Measurements from ENCODE around the gene SETDB1.

Gene SETDB1

DNA sequence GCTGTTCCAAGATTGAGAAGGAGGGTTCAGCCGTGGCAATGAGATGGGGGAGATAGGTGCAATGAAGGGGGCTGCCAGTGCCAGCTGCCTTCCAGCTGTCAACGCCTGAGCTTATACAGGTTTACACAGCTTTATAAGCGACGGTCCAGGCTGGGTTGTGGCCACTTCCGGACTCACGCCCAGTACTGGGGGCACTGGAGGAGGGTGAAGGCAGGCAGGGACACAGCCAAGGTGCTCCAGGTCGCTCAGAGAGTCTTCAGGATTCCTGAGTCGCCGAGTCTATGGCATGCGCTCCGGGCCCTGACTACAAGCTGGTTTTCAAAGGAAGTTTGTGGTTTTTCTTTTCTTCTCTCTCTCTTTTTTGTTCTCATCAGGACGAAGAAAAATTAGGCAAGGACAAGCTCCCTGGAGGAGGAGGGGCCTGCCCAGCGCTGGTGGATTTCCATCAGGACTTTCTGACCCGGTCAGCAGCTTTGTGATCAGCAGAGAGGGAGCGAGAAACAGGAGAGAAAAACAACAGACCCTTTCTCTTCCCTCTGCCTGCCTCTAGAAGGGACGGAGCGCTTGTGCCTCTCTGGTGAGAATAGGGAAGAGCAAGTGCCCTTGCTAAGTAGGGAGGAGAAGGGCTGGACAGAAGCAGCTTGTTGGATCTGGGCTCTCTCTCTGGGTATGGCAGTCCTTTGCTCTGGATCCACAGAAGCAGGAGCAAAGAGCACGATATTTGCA lies 80.3 kb downstream of the SETDB1 start, which contains the start of gene MINDY1:
TSS of gene MINDY1 (minus strand) at position 576 of the 726 bp plus-strand sequence. CDS start 4,285 bp downstream, outside the sequence.
- peak; percentile 19 for DNase-seq

DNA sequence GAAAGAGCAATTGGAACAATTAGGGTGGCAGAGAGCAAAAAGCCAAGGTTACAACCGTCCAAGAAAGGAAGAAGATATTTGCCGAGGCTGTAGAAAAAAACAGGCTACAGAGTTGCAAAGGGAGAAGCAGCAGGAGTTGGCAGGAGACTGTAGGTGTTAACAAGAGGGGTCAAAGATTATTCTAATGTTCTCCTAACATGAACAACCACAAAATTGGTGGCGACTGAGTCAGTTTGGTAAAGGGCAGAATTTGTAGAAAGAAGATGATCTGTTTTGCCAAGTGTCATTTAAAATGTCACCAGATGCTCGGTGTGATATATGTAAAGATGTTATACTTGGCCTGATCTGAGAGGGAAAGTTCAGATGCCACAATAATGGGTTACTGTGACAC lies 81.7 kb downstream of the SETDB1 start:
- no peak for DNase-seq

DNA sequence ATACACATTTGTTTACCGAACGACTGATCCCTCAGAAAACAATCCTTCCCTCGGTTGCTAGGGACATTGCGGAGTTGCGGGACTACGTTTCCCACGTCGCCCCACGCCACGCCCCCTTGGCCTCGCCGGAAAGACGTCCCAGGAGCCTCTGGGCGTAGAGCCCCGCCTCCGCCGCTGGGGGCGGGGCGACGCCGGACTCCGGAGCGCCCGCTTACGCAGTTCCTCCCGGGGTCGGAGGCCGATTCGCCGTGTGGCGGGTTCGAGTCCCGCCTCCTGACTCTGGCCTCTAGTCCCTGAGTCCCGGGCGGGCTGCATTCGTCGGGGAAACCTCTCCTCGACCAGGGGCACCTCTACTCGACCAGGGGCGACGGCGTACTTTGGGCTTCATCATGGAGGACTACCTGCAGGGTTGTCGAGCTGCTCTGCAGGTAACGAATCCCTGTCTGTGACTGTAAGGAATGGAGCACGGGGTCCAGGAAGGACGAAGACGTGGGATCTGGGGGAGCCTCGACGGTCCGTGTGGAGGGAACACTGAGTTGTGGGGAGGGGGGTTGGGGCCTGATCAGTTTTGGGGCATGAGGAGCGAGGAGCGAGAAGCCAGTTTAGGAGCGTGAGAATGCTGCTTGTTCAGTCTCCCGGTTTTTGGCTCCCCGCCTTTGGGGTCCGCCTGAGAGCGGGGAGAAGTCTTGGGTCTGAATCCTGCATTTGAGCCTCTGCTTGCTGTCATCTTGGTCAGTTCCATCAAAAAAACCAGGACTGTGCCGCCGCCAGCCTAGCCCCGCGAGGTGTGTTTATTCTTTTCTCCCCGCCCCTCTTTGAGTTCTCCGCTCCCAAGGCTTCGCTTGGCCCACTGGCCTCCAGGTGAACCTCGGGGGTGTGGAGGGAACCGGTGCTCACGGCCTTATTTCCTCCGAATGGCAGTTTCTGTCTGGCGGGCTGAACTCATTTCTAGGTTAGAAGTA lies 82.4 kb downstream of the SETDB1 start, which contains the start of gene PRUNE1:
TSS of gene PRUNE1 (plus strand) at position 206 of the 962 bp plus-strand sequence. CDS start at position 390, 184 bp downstream.
- DNase-seq = peak; percentile 96

DNA sequence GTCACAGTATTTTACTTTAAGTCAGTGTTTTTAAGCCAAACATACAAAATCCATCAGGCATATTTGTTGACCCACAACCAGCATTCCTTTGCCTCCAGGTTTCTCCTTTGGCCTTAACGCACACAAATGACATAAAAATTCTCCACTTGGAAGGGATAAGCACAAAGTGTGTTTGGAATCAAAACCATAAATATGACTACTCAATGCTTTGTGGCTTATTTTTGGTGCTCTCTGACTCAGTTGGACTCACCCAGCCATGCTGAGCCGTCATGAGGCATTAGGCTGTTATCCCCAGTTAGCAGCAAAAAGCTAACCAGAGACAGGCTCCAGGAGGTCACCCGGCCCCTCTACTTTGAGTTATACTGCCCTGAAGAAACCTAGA lies 83.0 kb downstream of the SETDB1 start:
- no peak for DNase-seq

DNA sequence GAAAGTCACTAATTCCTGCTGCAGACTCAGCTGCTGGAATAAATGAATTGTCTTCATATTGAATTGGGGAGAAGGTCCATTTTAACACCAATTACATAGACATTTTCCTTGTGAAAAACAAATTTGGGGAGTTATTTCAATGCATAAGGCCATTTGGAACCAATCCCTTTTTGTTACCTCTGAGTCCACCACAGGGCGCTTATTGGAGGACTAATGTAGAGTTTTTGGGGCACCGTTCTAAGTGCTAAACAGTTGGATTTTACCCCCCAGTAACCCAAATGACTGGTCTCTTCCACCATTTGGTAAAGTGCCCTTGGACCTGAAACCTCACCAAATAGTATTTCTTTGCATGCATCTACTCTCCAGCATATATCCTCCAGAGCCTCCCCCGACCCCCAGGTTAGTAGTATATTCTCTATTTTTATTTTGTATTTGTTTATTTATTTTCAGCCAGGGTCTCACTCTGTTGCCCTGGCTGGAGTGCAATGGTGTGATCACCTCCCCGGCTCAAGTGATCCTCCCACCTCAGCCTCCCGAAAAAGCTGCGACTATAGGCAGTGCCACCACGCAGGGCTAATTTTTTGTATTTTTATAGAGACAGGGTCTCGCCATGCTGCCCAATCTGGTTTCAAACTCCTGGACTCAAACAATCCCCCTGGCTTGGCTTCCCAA lies 83.6 kb downstream of the SETDB1 start:
- DNase-seq = no peak

DNA sequence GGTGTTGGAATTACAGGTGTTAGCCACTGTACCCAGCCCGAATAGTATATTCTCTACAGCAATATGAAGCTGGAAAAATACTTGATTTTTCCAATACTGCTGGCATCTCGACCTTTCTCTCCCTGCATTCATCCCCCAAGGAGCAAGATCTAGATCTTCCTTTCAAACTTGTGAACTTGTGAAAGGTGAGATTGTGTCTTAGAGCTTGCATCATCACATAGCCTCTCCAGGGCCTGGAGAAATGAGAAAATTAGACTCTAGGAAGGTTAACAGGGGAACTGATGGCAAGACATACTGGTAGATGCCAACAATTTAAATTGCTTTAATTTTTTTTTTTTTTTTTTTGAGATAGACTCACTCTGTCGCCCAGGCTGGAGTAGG lies 84.2 kb downstream of the SETDB1 start:
- DNase-seq = no peak

DNA sequence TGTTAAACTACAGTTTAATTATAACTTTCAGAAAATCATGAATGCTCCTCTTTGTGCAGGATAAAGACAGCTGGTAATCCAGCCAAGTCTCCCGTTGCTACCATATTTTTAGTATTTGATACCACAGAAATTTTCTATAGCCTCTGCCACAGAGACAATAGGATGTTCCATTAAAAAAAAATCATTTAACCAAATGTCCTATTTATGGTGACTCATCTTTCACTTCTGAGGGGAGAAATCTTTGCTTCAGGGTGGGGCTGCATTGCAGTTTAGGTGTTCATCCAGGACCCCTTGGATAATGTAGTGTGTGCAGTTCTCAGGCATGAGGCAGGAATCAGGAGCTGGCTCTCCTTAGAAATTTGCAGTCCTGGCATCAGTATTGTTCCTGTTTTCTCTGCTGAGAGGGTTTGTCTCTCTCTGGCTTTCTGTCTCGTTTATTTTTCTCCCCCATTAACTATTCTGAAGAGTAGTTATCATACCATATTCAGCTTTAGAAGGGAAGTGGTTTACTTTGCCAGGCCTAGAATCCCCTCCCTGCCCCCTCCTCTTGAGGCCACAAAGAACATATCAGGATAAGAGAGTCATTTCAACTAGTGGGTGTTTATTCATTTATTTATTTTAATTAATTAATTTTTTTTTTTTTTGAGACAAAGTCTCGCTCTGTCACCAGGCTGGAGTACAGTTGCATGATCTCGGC lies 85.1 kb downstream of the SETDB1 start:
- no peak for DNase-seq

DNA sequence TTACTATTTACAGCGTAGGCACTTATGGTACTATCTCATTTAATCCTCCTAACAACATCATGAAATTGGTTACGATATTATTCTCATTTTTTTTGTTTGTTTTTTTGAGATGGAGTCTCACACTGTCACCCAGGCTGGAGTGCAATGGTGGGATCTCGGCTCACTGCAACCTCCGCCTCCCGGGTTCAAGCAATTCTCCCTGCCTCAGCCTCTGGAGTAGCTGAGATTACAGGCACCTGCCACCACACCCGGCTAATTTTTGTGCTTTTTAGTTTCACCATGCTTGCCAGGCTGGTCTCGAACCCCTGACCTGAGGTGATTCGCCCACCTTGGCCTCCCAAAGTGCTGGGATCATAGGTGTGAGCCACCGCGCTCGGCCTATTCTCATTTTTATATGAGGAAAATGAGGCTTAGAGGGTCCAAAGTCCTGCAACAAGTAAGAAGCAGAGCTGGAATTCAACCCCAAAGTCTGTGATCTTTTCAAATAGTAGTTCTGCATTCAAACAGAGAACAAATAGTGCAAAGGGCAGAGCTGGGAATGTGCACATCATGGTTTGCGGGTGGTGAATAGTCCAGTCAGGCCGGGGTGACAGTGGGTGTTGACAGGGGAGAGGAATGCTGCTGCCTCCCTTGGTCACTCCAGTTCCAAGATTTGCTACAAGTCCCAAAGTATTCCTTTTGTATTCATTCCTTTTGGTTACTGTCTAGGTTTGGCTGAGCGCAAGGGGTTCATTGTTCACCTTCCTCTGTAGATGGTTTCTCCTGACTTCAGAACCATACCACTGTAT lies 86.7 kb downstream of the SETDB1 start:
- DNase-seq = no peak

DNA sequence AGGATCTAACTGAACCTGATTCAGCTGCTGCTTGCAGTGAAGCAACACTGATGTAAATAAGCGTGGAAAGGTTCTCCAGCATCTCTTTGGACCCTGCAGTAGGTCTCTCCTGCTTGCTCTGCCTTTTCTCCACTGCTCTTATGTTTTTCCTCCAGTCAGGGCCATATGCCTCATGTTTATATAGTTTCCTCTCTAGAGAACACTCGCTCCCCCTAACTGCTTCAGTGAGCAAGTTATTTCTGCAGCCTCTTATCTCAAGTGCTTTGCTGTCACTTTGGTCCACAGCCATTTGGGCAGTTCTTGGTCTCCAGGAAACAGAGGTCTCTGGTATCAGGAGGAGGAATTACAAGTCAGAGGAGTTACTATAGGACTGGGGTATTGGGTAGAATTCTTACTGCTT lies 87.4 kb downstream of the SETDB1 start:
- no peak for DNase-seq
